HCT116 (cell line): ENCODE measurements around the gene GNRH2. TPM values are rescaled to one million over a fixed set of nuclear protein-coding genes. Genes with fewer than 3 reads are reported as not detected.

Experiments
- ATAC-seq: fragments of 200-7000 bp; cut with Tn5 transposase; 2 replicates; pipeline ENCODE4 v1.9.1; 2020; ENCODE audit warnings: mild to moderate bottlenecking, moderate library complexity
- BruUV-seq: library from RNA; stranded (reverse); fragments of 400-500 nt; replicated peaks from 2 replicates; lab custom pipeline; 2021; lab: Mats Ljungman, UMichigan
- CTCF ChIA-PET: fragments of 300-600 bp; sonication (Branson Sonifier 250); formaldehyde crosslinking; loops from one replicate; lab custom pipeline; 2021; ENCODE audit warnings: antibody characterized with exemption; lab: Charles Lee
- POLR2A ChIA-PET: fragments of 300-600, 350-600 bp; sonication (Branson Sonifier 250); formaldehyde crosslinking; loops from one replicate; lab custom pipeline; 2021; ENCODE audit warnings: antibody characterized with exemption; lab: Charles Lee
- RAD21 ChIA-PET, 2 experiments: fragments of 300-600 bp; sonication (Branson Sonifier 250); formaldehyde crosslinking; loops; one replicate each; lab custom pipeline; 2023; ENCODE audit warnings: low total read pairs in 2 of 2; ENCODE audit not compliant: uncharacterized antibody in 2 of 2, unreplicated experiment in 2 of 2, low non-redundant PET in 1 of 2; lab: Charles Lee
- DNase-seq: peaks from one replicate; pipeline ENCODE4 v3.0.0-alpha.2; 2010; ENCODE audit warnings: low read depth, low spot score
- H2AFZ ChIP-seq: fragments of 200-600 bp; shearing (Covaris generic), sonication (generic); 2 replicates; pipeline ENCODE4 v1.6.1; 2017; ENCODE audit warnings: low read depth, mixed run types, mixed read lengths, antibody characterized with exemption, low read length; ENCODE audit not compliant: poor library complexity, severe bottlenecking
- H3K27ac ChIP-seq: 2 replicates; pipeline ENCODE4 v1.5.1; 2012; ENCODE audit warnings: low read depth, low read length
- H3K27me3 ChIP-seq: fragments of 200-600 bp; sonication (generic); 2 replicates; pipeline ENCODE4 v1.6.1; 2016; ENCODE audit warnings: mixed run types, low read length, mixed read lengths; ENCODE audit not compliant: insufficient read depth
- H3K36me3 ChIP-seq, 2 experiments: fragments of 200-500 bp in 1 of 2; fragments of 200-600 bp in 1 of 2; sonication (Bioruptor generic) in 1 of 2; sonication (generic) in 1 of 2; 2 replicates each; pipeline versions ENCODE4 v1.5.1 to v1.6.1; 2014 to 2016; ENCODE audit warnings: low read length in 2 of 2, inconsistent platforms in 1 of 2, mixed read lengths in 1 of 2, mixed run types in 1 of 2; ENCODE audit not compliant: insufficient read depth in 2 of 2, control insufficient read depth in 1 of 2
- H3K4me1 ChIP-seq, 2 experiments: fragments of 200-600 bp in 1 of 2; sonication (generic) in 1 of 2; 2 replicates each; pipeline versions ENCODE4 v1.5.1 to v1.6.1; 2012 to 2017; ENCODE audit warnings: low read length in 2 of 2, inconsistent platforms in 1 of 2, mild to moderate bottlenecking in 1 of 2, mixed read lengths in 1 of 2, mixed run types in 1 of 2, moderate library complexity in 1 of 2; ENCODE audit not compliant: insufficient read depth in 2 of 2, control insufficient read depth in 1 of 2
- H3K4me2 ChIP-seq: fragments of 200-600 bp; sonication (generic); 2 replicates; pipeline ENCODE4 v1.6.1; 2017; ENCODE audit warnings: mixed run types, low read length, mixed read lengths
- H3K4me3 ChIP-seq, 2 experiments: fragments of 200-600 bp in 1 of 2; sonication (generic) in 1 of 2; replicated peaks in 1 of 2; 2 replicates each; pipeline ENCODE4 v1.5.1; 2011 to 2016; ENCODE audit warnings: low read length in 2 of 2, control low read depth in 1 of 2, low read depth in 1 of 2, mild to moderate bottlenecking in 1 of 2, mixed read lengths in 1 of 2, mixed run types in 1 of 2
- H3K79me2 ChIP-seq: fragments of 200-600 bp; sonication (generic); 2 replicates; pipeline ENCODE4 v1.6.1; 2017; ENCODE audit warnings: mild to moderate bottlenecking, mixed run types, low read length, moderate library complexity, mixed read lengths; ENCODE audit not compliant: insufficient read depth
- H3K9ac ChIP-seq: fragments of 200-600 bp; sonication (generic); 2 replicates; pipeline ENCODE4 v1.6.1; 2016; ENCODE audit warnings: low read length, mixed read lengths
- H3K9me2 ChIP-seq: fragments of 200-600 bp; sonication (generic), shearing (Covaris generic); 2 replicates; pipeline ENCODE4 v1.6.1; 2017; ENCODE audit warnings: mixed run types, mild to moderate bottlenecking, moderate library complexity; ENCODE audit not compliant: insufficient read depth
- H3K9me3 ChIP-seq, 2 experiments: fragments of 200-500 bp in 1 of 2; fragments of 200-600 bp in 1 of 2; sonication (Bioruptor generic) in 1 of 2; sonication (generic) in 1 of 2; 2 replicates each; pipeline ENCODE4 v1.6.1; 2014 to 2017; ENCODE audit warnings: low read length in 2 of 2, mixed read lengths in 2 of 2, inconsistent platforms in 1 of 2, low read depth in 1 of 2, mild to moderate bottlenecking in 1 of 2, mixed run types in 1 of 2, moderate library complexity in 1 of 2; ENCODE audit not compliant: control insufficient read depth in 1 of 2, insufficient read depth in 1 of 2
- H4K20me1 ChIP-seq: fragments of 200-600 bp; sonication (generic), shearing (Covaris generic); 2 replicates; pipeline ENCODE4 v1.6.1; 2017; ENCODE audit warnings: mixed run types, mild to moderate bottlenecking, moderate library complexity; ENCODE audit not compliant: insufficient read depth
- CEBPB ChIP-seq: IDR thresholded peaks from 2 replicates; pipeline ENCODE4 v1.6.1; 2012; ENCODE audit warnings: low read depth
- ELF1 ChIP-seq: IDR thresholded peaks from 2 replicates; pipeline ENCODE4 v1.6.1; 2012; ENCODE audit warnings: low read depth, borderline replicate concordance
- EZH2 ChIP-seq: fragments of 200-600 bp; sonication (generic); IDR thresholded peaks from 2 replicates; pipeline ENCODE4 v1.6.1; 2017; ENCODE audit warnings: antibody characterized with exemption, mixed run types
- EZH2phosphoT487 ChIP-seq: fragments of 200-600 bp; IDR thresholded peaks from 2 replicates; pipeline ENCODE4 v1.6.1; 2018; ENCODE audit warnings: antibody characterized with exemption, borderline replicate concordance
- FOSL1 ChIP-seq: IDR thresholded peaks from 2 replicates; pipeline ENCODE4 v1.6.1; 2012; ENCODE audit warnings: low read depth
- JUND ChIP-seq: IDR thresholded peaks from 2 replicates; pipeline ENCODE4 v1.6.1; 2012
- POLR2A ChIP-seq: IDR thresholded peaks from 2 replicates; pipeline ENCODE4 v1.7.0; 2011; ENCODE audit warnings: borderline replicate concordance; ENCODE audit not compliant: insufficient read depth, insufficient read length; ENCODE audit errors: extremely low read depth
- POLR2AphosphoS5 ChIP-seq: IDR thresholded peaks from 2 replicates; pipeline ENCODE4 v1.6.1; 2011; ENCODE audit warnings: mild to moderate bottlenecking, low read depth, low read length, moderate library complexity
- RAD21 ChIP-seq: IDR thresholded peaks from 2 replicates; pipeline ENCODE4 v1.6.1; 2012; ENCODE audit warnings: low read depth, mild to moderate bottlenecking
- SP1 ChIP-seq: IDR thresholded peaks from 2 replicates; pipeline ENCODE4 v1.6.1; 2012; ENCODE audit warnings: low read depth
- SRF ChIP-seq: IDR thresholded peaks from 2 replicates; pipeline ENCODE4 v1.6.1; 2012; ENCODE audit warnings: low read depth
- YY1 ChIP-seq: IDR thresholded peaks from 2 replicates; pipeline ENCODE4 v1.6.1; 2011; ENCODE audit warnings: low read length, low read depth, moderate library complexity, mild to moderate bottlenecking; ENCODE audit not compliant: insufficient replicate concordance; ENCODE audit errors: extremely low read depth
- intact Hi-C: fragments of 100-400 bp; cut with micrococcal nuclease; formaldehyde crosslinking; loops from 2 replicates; pipeline ENCODE4 v1.10.0; 2022
- total RNA-seq: library from RNA; stranded (reverse); gene quantifications from one replicate; pipeline ENCODE4 v1.2.1, GENCODE V29; 2021; ENCODE audit not compliant: unreplicated experiment
- TF ChIP-seq, protein P1 (sequence below): IDR thresholded peaks from 2 replicates; pipeline ENCODE4 v1.6.1; 2012; ENCODE audit warnings: low read depth
- TF ChIP-seq, protein P2 (sequence below): IDR thresholded peaks from 2 replicates; pipeline ENCODE4 v1.6.1; 2012
- TF ChIP-seq, protein P3 (sequence below), 3 experiments: fragments of 200-600 bp in 1 of 3; sonication (generic) in 1 of 3; IDR thresholded peaks in 2 of 3; conservative IDR thresholded peaks in 1 of 3; 2 replicates each; pipeline ENCODE4 v1.5.1; 2012 to 2017; ENCODE audit warnings: low read depth in 2 of 3, low read length in 2 of 3, antibody characterized with exemption in 1 of 3, borderline replicate concordance in 1 of 3, control low read depth in 1 of 3, mild to moderate bottlenecking in 1 of 3, mixed read lengths in 1 of 3, mixed run types in 1 of 3, moderate library complexity in 1 of 3; ENCODE audit not compliant: insufficient read depth in 1 of 3
- TF ChIP-seq, protein P4 (sequence below): IDR thresholded peaks from 2 replicates; pipeline ENCODE4 v1.6.1; 2012

Gene GNRH2
- total RNA-seq, 1 experiment from 2014 or later: 0.32 TPM

DNA sequence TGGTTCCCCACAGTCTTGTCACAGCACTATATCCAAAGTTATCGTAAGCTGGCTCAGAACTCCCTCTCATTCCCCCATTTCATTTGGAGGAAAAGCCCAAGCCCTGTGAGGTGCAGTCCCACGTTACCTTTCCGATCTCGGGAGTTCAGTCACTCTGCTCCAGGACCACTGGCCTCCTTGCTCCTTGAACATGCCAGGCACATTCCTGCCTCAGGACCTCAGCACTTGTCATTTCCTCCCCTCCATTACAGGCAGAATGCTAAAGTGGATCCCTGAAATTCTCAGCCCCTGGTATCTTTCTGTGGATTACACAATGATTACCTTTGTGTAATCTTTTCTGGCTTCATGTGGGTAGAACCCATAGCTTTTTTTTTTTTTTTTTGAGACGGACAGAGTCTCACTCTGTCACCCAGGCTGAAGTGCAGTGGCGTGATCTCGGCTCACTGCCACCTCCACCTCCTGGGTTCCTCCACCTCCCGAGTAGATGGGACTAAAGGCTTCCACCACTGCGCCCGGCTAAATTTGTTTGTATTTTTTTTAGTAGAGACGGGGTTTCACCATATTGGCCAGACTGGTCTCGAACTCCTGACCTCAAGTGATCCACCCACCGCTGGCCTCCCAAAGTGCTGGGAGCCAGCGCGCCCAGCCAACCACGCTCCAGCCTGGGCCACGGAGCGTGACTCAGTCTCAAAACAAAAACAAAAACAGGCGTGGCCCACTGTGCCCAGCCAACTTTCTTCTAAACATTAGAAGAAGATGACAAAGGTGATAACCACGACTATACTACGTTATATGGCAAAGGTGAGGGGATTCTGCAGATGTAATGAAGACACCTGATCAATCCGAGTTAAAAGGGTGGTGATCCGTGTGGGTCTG, 24.0 kb downstream of the GNRH2 start:
- ATAC-seq (no peak; the same call in 1 of the 2 replicates), DNase-seq (no peak)
- Histone ChIP-seq H4K20me1 (no peaks in the 10 kb centered on the region), H3K4me2 (no peak overlapping the region), H3K4me3 (no peak overlapping the region), H2AFZ (no peak overlapping the region), H3K36me3 (no peaks in the 10 kb centered on the region), H3K27ac (no peak overlapping the region), H3K79me2 (no peaks in the 10 kb centered on the region), H3K9ac (no peak overlapping the region), H3K4me1 (peaks cover 7 to 15% of the 10 kb centered on the region in 2 experiments; a peak in 2 of 4 replicates), H3K9me2 (no peaks in the 10 kb centered on the region), H3K9me3 (no peaks in the 10 kb centered on the region), H3K27me3 (no peaks in the 10 kb centered on the region)
- intact Hi-C loops: no loop called here
- ChIA-PET RAD21 (no interaction called here), POLR2A (no interaction called here), CTCF (interaction anchor here (1.1 kb wide), 1 partner anchor 14 kb away, joined by 5 read pairs; no protein-coding TSS in a partner anchor)
- no TSS peak for BruUV-seq
- TF ChIP-seq EZH2 (no peak), JUND (no peak), POLR2AphosphoS5 (no peak), SP1 (no peak), EZH2phosphoT487 (no peak), YY1 (no peak), ELF1 (no peak), CEBPB (no peak), POLR2A (no peak), RAD21 (no peak), SRF (no peak), FOSL1 (no peak)
- TF ChIP-seq, protein P1, sequence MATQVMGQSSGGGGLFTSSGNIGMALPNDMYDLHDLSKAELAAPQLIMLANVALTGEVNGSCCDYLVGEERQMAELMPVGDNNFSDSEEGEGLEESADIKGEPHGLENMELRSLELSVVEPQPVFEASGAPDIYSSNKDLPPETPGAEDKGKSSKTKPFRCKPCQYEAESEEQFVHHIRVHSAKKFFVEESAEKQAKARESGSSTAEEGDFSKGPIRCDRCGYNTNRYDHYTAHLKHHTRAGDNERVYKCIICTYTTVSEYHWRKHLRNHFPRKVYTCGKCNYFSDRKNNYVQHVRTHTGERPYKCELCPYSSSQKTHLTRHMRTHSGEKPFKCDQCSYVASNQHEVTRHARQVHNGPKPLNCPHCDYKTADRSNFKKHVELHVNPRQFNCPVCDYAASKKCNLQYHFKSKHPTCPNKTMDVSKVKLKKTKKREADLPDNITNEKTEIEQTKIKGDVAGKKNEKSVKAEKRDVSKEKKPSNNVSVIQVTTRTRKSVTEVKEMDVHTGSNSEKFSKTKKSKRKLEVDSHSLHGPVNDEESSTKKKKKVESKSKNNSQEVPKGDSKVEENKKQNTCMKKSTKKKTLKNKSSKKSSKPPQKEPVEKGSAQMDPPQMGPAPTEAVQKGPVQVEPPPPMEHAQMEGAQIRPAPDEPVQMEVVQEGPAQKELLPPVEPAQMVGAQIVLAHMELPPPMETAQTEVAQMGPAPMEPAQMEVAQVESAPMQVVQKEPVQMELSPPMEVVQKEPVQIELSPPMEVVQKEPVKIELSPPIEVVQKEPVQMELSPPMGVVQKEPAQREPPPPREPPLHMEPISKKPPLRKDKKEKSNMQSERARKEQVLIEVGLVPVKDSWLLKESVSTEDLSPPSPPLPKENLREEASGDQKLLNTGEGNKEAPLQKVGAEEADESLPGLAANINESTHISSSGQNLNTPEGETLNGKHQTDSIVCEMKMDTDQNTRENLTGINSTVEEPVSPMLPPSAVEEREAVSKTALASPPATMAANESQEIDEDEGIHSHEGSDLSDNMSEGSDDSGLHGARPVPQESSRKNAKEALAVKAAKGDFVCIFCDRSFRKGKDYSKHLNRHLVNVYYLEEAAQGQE: no peak
- TF ChIP-seq, protein P2, sequence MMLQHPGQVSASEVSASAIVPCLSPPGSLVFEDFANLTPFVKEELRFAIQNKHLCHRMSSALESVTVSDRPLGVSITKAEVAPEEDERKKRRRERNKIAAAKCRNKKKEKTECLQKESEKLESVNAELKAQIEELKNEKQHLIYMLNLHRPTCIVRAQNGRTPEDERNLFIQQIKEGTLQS: no peak
- TF ChIP-seq, protein P3, sequence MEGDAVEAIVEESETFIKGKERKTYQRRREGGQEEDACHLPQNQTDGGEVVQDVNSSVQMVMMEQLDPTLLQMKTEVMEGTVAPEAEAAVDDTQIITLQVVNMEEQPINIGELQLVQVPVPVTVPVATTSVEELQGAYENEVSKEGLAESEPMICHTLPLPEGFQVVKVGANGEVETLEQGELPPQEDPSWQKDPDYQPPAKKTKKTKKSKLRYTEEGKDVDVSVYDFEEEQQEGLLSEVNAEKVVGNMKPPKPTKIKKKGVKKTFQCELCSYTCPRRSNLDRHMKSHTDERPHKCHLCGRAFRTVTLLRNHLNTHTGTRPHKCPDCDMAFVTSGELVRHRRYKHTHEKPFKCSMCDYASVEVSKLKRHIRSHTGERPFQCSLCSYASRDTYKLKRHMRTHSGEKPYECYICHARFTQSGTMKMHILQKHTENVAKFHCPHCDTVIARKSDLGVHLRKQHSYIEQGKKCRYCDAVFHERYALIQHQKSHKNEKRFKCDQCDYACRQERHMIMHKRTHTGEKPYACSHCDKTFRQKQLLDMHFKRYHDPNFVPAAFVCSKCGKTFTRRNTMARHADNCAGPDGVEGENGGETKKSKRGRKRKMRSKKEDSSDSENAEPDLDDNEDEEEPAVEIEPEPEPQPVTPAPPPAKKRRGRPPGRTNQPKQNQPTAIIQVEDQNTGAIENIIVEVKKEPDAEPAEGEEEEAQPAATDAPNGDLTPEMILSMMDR (IDR thresholded peaks at IDR 0.05 in 2 of 3, conservative IDR thresholded peaks at IDR 0.05 in 1 of 3; ENCODE audit: borderline replicate concordance in 1 of 3, insufficient read depth in 1 of 3, low read depth in 2 of 3, low read length in 2 of 3): no peak
- TF ChIP-seq, protein P4, sequence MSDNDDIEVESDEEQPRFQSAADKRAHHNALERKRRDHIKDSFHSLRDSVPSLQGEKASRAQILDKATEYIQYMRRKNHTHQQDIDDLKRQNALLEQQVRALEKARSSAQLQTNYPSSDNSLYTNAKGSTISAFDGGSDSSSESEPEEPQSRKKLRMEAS: no peak
